GM12878 (cell line): ENCODE measurements around the gene SLC24A3. TPM values are rescaled to one million over a fixed set of nuclear protein-coding genes. Genes with fewer than 3 reads are reported as not detected.

Source experiments
- ATAC-seq: fragments of 200-7000 bp; cut with Tn5 transposase; 3 replicates; pipeline ENCODE4 v1.9.1; 2020; ENCODE audit warnings: mild to moderate bottlenecking, moderate library complexity
- BruUV-seq: library from RNA; stranded (reverse); fragments of 400-500 nt; replicated peaks from 2 replicates; lab custom pipeline; 2021; lab: Mats Ljungman, UMichigan
- CTCF ChIA-PET: fragments of 300-600 bp; sonication (Branson Sonifier 250); formaldehyde crosslinking; extraction: SDS; loops from one replicate; lab custom pipeline; 2021; ENCODE audit warnings: inconsistent platforms; lab: Yijun Ruan, JAX
- POLR2A ChIA-PET: fragments of 350-600 bp; formaldehyde crosslinking; extraction: SDS; loops from one replicate; lab custom pipeline; 2021; ENCODE audit warnings: inconsistent platforms; lab: Charles Lee
- RAD21 ChIA-PET: fragments of 300-600 bp; sonication (Branson Sonifier 250); formaldehyde crosslinking; loops from one replicate; lab custom pipeline; 2023; ENCODE audit warnings: antibody characterized with exemption; ENCODE audit not compliant: unreplicated experiment; lab: Charles Lee
- SMC1A ChIA-PET: fragments of 300-600 bp; sonication (Branson Sonifier 250); formaldehyde crosslinking; loops from one replicate; lab custom pipeline; 2023; ENCODE audit not compliant: unreplicated experiment, uncharacterized antibody; lab: Charles Lee
- DNase-seq: peaks from one replicate; pipeline ENCODE4 v3.0.0-alpha.2; 2011; ENCODE audit warnings: low read depth, low spot score
- FAIRE-seq: peaks from 3 replicates; lab custom pipeline; 2011; peaks lifted over from hg19 to GRCh38; lab: Jason Lieb, UNC
- H2AFZ ChIP-seq: 2 replicates; pipeline ENCODE4 v1.6.0; 2011; ENCODE audit warnings: low read depth, low read length, control low read depth; ENCODE audit not compliant: control insufficient read depth
- H3K27ac ChIP-seq: 2 replicates; pipeline ENCODE4 v1.5.1; 2011; ENCODE audit warnings: control low read depth; ENCODE audit not compliant: control insufficient read depth, insufficient read depth
- H3K27me3 ChIP-seq, 2 experiments: replicated peaks in 1 of 2; 2 replicates each; pipeline versions ENCODE4 v1.6.0 to v1.6.1; 2011; ENCODE audit warnings: low read length in 1 of 2; ENCODE audit not compliant: control insufficient read depth in 2 of 2, insufficient read depth in 2 of 2
- H3K36me3 ChIP-seq, 2 experiments: 2 replicates each; pipeline ENCODE4 v1.5.1; 2011; ENCODE audit warnings: low read length in 1 of 2; ENCODE audit not compliant: control insufficient read depth in 2 of 2, insufficient read depth in 2 of 2
- H3K4me1 ChIP-seq: 2 replicates; pipeline ENCODE4 v1.6.1; 2011; ENCODE audit warnings: mild to moderate bottlenecking, low read length, moderate library complexity, mixed read lengths; ENCODE audit not compliant: control insufficient read depth, insufficient read depth
- H3K4me2 ChIP-seq: 2 replicates; pipeline ENCODE4 v1.6.0; 2011; ENCODE audit warnings: control low read depth; ENCODE audit not compliant: control insufficient read depth, insufficient read depth
- H3K4me3 ChIP-seq: fragments of 200-600 bp; sonication (generic); 2 replicates; pipeline ENCODE4 v1.5.1; 2016
- H3K79me2 ChIP-seq: 2 replicates; pipeline ENCODE4 v1.6.0; 2011; ENCODE audit warnings: low read length; ENCODE audit not compliant: control insufficient read depth, insufficient read depth
- H3K9ac ChIP-seq: 2 replicates; pipeline ENCODE4 v1.8.0; 2011; ENCODE audit warnings: low read length, control low read depth, mixed read lengths; ENCODE audit not compliant: control insufficient read depth, insufficient read depth
- H3K9me3 ChIP-seq: replicated peaks from 3 replicates; pipeline ENCODE4 v1.5.1; 2011; ENCODE audit warnings: mild to moderate bottlenecking, low read length; ENCODE audit not compliant: control insufficient read depth, insufficient read depth
- H4K20me1 ChIP-seq: 2 replicates; pipeline ENCODE4 v1.6.0; 2011; ENCODE audit not compliant: control insufficient read depth, insufficient read depth
- NR2C2 ChIP-seq: IDR thresholded peaks from 2 replicates; pipeline ENCODE4 v1.6.1; 2011; ENCODE audit warnings: borderline replicate concordance, low read depth; ENCODE audit not compliant: control insufficient read depth, insufficient read length
- WGBS: methylation state at CpG from one replicate; pipeline ENCODE4 v1.1.6; 2016; ENCODE audit warnings: low lambda C conversion rate; ENCODE audit not compliant: insufficient replicate concordance, insufficient coverage; ENCODE audit errors: missing lambda C conversion rate; 5-methylcytosine and 5-hydroxymethylcytosine counted together
- in situ Hi-C: fragments of 300-500 bp; cut with MboI; formaldehyde crosslinking; loops from 9 replicates; pipeline ENCODE4 v1.14.3; 2018; ENCODE audit warnings: mixed read lengths
- intact Hi-C: fragments of 100-400 bp; cut with micrococcal nuclease; formaldehyde crosslinking; loops from one replicate; pipeline ENCODE4 v1.14.2; 2022; ENCODE audit not compliant: unreplicated experiment
- polyA plus RNA-seq, 11 experiments: library from polyadenylated mRNA; depleted of rRNA in 4 of 11; unstranded in 6 of 11; stranded (reverse) in 5 of 11; fragments of >200 nt; fragmentation: Nextera tagmentation in 4 of 11; fragmentation: Illumina TruSeq in 1 of 11; extraction: Ambion mirVana in 4 of 11; extraction: Trizol in 1 of 11; gene quantifications; 1 replicate in 1 of 11; 2 replicates in 10 of 11; pipeline versions ENCODE4 v1.2.1 to v1.2.3, GENCODE V29; 2011 to 2016; ENCODE audit warnings: inconsistent platforms in 2 of 11, missing spikeins in 2 of 11, low read depth in 1 of 11
- total RNA-seq, 4 experiments: library from RNA; depleted of rRNA in 3 of 4; stranded (reverse); fragments of >200 nt in 3 of 4; fragmentation: Illumina TruSeq in 1 of 4; extraction: Trizol in 1 of 4; gene quantifications; 2 replicates each; pipeline versions ENCODE4 v1.2.1 to v1.2.3, GENCODE V29; 2013 to 2021
- TF ChIP-seq, protein P1 (sequence below): fragments of 450-650 bp; IDR thresholded peaks from 2 replicates; pipeline ENCODE4 v1.6.1; 2017; ENCODE audit warnings: mild to moderate bottlenecking, moderate library complexity
- TF ChIP-seq, protein P2 (sequence below): fragments of 450-650 bp; IDR thresholded peaks from 2 replicates; pipeline ENCODE4 v1.6.1; 2017; ENCODE audit warnings: borderline replicate concordance

SLC24A3 gene
- total and polyA plus RNA-seq, 10 of the 15 experiments (the other 5 are each of a cell fraction or from before 2014, with no cell fraction given): 0.04 TPM; not detected in 9

DNA sequence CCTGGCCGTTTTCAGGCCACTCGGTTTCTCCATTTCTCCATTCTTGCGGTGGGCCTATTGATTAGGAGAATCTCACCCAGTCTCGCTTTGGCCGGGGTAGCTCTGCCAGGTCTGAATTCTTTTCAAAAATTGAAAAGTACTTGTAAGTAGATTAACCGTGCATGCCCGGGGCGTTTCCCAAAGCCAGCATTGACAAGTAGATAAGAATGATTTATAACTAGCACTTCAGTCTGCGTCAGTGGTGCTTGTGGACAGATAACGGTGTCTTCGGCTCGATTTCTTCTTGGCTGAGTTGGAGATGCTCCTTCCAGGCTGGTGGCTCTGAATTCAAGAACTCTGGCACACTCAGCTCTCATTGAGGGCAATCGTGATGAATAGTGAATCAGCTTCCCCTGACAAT is 29.0 kb downstream of the SLC24A3 start (continued):
- TF ChIP-seq, protein P1, sequence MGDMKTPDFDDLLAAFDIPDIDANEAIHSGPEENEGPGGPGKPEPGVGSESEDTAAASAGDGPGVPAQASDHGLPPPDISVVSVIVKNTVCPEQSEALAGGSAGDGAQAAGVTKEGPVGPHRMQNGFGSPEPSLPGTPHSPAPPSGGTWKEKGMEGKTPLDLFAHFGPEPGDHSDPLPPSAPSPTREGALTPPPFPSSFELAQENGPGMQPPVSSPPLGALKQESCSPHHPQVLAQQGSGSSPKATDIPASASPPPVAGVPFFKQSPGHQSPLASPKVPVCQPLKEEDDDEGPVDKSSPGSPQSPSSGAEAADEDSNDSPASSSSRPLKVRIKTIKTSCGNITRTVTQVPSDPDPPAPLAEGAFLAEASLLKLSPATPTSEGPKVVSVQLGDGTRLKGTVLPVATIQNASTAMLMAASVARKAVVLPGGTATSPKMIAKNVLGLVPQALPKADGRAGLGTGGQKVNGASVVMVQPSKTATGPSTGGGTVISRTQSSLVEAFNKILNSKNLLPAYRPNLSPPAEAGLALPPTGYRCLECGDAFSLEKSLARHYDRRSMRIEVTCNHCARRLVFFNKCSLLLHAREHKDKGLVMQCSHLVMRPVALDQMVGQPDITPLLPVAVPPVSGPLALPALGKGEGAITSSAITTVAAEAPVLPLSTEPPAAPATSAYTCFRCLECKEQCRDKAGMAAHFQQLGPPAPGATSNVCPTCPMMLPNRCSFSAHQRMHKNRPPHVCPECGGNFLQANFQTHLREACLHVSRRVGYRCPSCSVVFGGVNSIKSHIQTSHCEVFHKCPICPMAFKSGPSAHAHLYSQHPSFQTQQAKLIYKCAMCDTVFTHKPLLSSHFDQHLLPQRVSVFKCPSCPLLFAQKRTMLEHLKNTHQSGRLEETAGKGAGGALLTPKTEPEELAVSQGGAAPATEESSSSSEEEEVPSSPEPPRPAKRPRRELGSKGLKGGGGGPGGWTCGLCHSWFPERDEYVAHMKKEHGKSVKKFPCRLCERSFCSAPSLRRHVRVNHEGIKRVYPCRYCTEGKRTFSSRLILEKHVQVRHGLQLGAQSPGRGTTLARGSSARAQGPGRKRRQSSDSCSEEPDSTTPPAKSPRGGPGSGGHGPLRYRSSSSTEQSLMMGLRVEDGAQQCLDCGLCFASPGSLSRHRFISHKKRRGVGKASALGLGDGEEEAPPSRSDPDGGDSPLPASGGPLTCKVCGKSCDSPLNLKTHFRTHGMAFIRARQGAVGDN: no peak
- TF ChIP-seq, protein P2, sequence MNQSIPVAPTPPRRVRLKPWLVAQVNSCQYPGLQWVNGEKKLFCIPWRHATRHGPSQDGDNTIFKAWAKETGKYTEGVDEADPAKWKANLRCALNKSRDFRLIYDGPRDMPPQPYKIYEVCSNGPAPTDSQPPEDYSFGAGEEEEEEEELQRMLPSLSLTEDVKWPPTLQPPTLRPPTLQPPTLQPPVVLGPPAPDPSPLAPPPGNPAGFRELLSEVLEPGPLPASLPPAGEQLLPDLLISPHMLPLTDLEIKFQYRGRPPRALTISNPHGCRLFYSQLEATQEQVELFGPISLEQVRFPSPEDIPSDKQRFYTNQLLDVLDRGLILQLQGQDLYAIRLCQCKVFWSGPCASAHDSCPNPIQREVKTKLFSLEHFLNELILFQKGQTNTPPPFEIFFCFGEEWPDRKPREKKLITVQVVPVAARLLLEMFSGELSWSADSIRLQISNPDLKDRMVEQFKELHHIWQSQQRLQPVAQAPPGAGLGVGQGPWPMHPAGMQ: no peak
- TF ChIP-seq, all 136 proteins: peak for 0

DNA sequence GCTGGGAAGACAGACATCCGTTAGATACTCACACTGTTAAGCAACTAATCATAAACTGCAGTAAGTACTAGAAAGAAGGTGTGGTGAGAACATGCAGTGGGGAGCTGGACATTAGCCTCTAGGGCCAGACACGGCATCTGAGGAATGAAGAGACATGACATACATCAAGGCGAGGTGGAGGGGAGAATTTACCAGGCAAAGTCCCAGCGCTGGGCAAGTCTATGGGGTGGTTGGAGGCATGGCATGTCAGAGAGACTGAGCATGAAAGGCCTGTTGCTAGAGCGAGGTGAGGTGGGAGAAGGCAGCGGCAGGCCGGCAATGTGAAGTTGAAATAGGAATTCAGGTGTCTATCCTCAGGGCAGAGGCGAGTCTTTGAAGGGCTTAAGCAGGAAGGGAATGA is 31.8 kb downstream of the SLC24A3 start:
- no peak for ATAC-seq
- no peaks in the 10 kb centered on the region; a peak in 2 of 4 replicates for H3K27me3 ChIP-seq
- no peak for FAIRE-seq
- POLR2A ChIA-PET: no interaction called here
- SMC1A ChIA-PET: interaction anchor here (1.0 kb wide), 1 partner anchor 10 kb away, joined by 3 read pairs; no protein-coding TSS in a partner anchor
- no peak overlapping the region for H3K4me2 ChIP-seq
- H4K20me1 ChIP-seq: no peaks in the 10 kb centered on the region
- H3K4me1 ChIP-seq: no peaks in the 10 kb centered on the region
- CTCF ChIA-PET: interaction anchor here (1.0 to 1.4 kb wide), 2 partner anchors 23 to 419 kb away, joined by 3 to 4 read pairs; no protein-coding TSS in a partner anchor
- no TSS peak for BruUV-seq
- no peak overlapping the region for H2AFZ ChIP-seq
- no peak overlapping the region for H3K4me3 ChIP-seq
- H3K27ac ChIP-seq: no peak overlapping the region
- DNase-seq: no peak
- in situ Hi-C loops (no loop called here), intact Hi-C loops (no loop called here)
- H3K79me2 ChIP-seq: no peaks in the 10 kb centered on the region
- TF ChIP-seq NR2C2: no peak
- H3K9ac ChIP-seq: no peak overlapping the region
- 43% methylated on average over 8 of the region's 8 CpGs for WGBS
- no peaks in the 10 kb centered on the region; the same call in 2 of the 3 replicates for H3K9me3 ChIP-seq
- RAD21 ChIA-PET: no interaction called here
- no peaks in the 10 kb centered on the region for H3K36me3 ChIP-seq
